Activated CD8-positive, alpha-beta memory T cell treated with anti-CD3 and anti-CD28 coated beads, Interleukin-2, amount 50 U/mL, for 24 hours (primary cell): ENCODE data around the gene CHRM5.
"Not testable (repeated sequence)": the region's sequence is repeated elsewhere in the genome, so short reads cannot be mapped to it uniquely, and the experiment has no call there.

Experiments
- DNase-seq: peaks from one replicate; pipeline ENCODE4 v3.0.0-alpha.2; 2020; ENCODE audit errors: extremely low read depth

CHRM5 gene

GRCh38 chr15:33987444-33987843 lies 19.1 kb downstream of the CHRM5 start:
- no peak for DNase-seq

GRCh38 chr15:33988384-33988783 lies 20.1 kb downstream of the CHRM5 start:
- DNase-seq = no peak

GRCh38 chr15:33994005-33994615 lies 25.8 kb downstream of the CHRM5 start:
- DNase-seq = no peak

- DNase-seq = not testable (repeated sequence)
Observed at GRCh38 chr15:33995666-33996065, 27.4 kb downstream of the CHRM5 start.

- DNase-seq = no peak
Observed at GRCh38 chr15:34001536-34001935, 33.2 kb downstream of the CHRM5 start.

GRCh38 chr15:34006381-34006780 lies 38.1 kb downstream of the CHRM5 start:
- no peak for DNase-seq

GRCh38 chr15:34009656-34010055 lies 41.4 kb downstream of the CHRM5 start:
- no peak for DNase-seq

GRCh38 chr15:34010921-34011320 lies 42.6 kb downstream of the CHRM5 start:
- DNase-seq = no peak

- DNase-seq = no peak
Observed at GRCh38 chr15:34011481-34011880, 43.2 kb downstream of the CHRM5 start.

GRCh38 chr15:34012461-34013028 lies 44.2 kb downstream of the CHRM5 start:
- DNase-seq = no peak

- DNase-seq = no peak
Observed at GRCh38 chr15:34013746-34014145, 45.4 kb downstream of the CHRM5 start.

- DNase-seq = no peak
Observed at GRCh38 chr15:34014556-34014955, 46.3 kb downstream of the CHRM5 start.

GRCh38 chr15:34018021-34018645 lies 49.8 kb downstream of the CHRM5 start:
- no peak for DNase-seq

GRCh38 chr15:34018738-34019137 lies 50.4 kb downstream of the CHRM5 start:
- not testable (repeated sequence) for DNase-seq

- DNase-seq = no peak
Observed at GRCh38 chr15:34019369-34019990, 51.2 kb downstream of the CHRM5 start.

- DNase-seq = no peak
Observed at GRCh38 chr15:34023907-34024306, 55.6 kb downstream of the CHRM5 start.

GRCh38 chr15:34025252-34025651 lies 57.0 kb downstream of the CHRM5 start:
- no peak for DNase-seq

- no peak for DNase-seq
Observed at GRCh38 chr15:34027606-34028005, 59.3 kb downstream of the CHRM5 start.

- DNase-seq = no peak
Observed at GRCh38 chr15:34031987-34032760, 63.9 kb downstream of the CHRM5 start.

GRCh38 chr15:34038023-34038870 lies 70.0 kb downstream of the CHRM5 start:
- DNase-seq = peak; percentile 15
